H9 (cell line): Measurements from ENCODE around the gene MSH3. TPM values are rescaled to one million over a fixed set of nuclear protein-coding genes. Genes with fewer than 3 reads are reported as not detected.
A peak's percentile ranks its signal among the peaks of the same experiment; 100 is the strongest.

Source experiments
- DNase-seq: peaks from one replicate; pipeline ENCODE4 v3.0.0-alpha.2; 2017
- H2AFZ ChIP-seq: one replicate; pipeline ENCODE4 v1.6.1; 2013; ENCODE audit warnings: mild to moderate bottlenecking, low read length, control low read depth, moderate library complexity
- H2AK5ac ChIP-seq: 2 replicates; pipeline ENCODE4 v1.6.1; 2013; ENCODE audit warnings: low read length, control low read depth, mixed read lengths; ENCODE audit not compliant: insufficient read length
- H2BK120ac ChIP-seq: one replicate; pipeline ENCODE4 v1.6.1; 2013; ENCODE audit warnings: low read depth, mild to moderate bottlenecking, low read length, control low read depth, inconsistent platforms; ENCODE audit not compliant: poor library complexity, severe bottlenecking
- H2BK12ac ChIP-seq: 2 replicates; pipeline ENCODE4 v1.6.1; 2013; ENCODE audit warnings: low read length, control low read depth, mixed read lengths, low read depth; ENCODE audit not compliant: insufficient read length
- H2BK15ac ChIP-seq: 2 replicates; pipeline ENCODE4 v1.6.1; 2013; ENCODE audit warnings: low read depth, low read length, control low read depth
- H2BK20ac ChIP-seq: one replicate; pipeline ENCODE4 v1.6.1; 2013; ENCODE audit warnings: low read depth, mild to moderate bottlenecking, low read length, control low read depth, inconsistent platforms; ENCODE audit not compliant: poor library complexity, severe bottlenecking
- H2BK5ac ChIP-seq: 2 replicates; pipeline ENCODE4 v1.6.1; 2013; ENCODE audit warnings: low read length, control low read depth, mixed read lengths; ENCODE audit not compliant: insufficient read length
- H3K14ac ChIP-seq: 2 replicates; pipeline ENCODE4 v1.6.1; 2013; ENCODE audit warnings: low read length, control low read depth; ENCODE audit not compliant: insufficient read depth
- H3K18ac ChIP-seq: 2 replicates; pipeline ENCODE4 v1.6.1; 2013; ENCODE audit warnings: low read depth, mild to moderate bottlenecking, mixed read lengths, low read length, control low read depth; ENCODE audit not compliant: insufficient read length
- H3K23ac ChIP-seq: 2 replicates; pipeline ENCODE4 v1.6.1; 2013; ENCODE audit warnings: low read length, control low read depth, mixed read lengths, low read depth; ENCODE audit not compliant: insufficient read length
- H3K23me2 ChIP-seq: 2 replicates; pipeline ENCODE4 v1.6.1; 2013; ENCODE audit warnings: low read depth, mild to moderate bottlenecking, mixed read lengths, low read length, control low read depth; ENCODE audit not compliant: insufficient read length, poor library complexity, severe bottlenecking
- H3K27ac ChIP-seq: 2 replicates; pipeline ENCODE4 v1.5.1; 2013; ENCODE audit warnings: low read length, control low read depth, mixed read lengths, low read depth; ENCODE audit not compliant: insufficient read length
- H3K27me3 ChIP-seq: 2 replicates; pipeline ENCODE4 v1.6.1; 2013; ENCODE audit warnings: low read length, control low read depth, inconsistent platforms; ENCODE audit not compliant: insufficient read depth
- H3K4ac ChIP-seq: 2 replicates; pipeline ENCODE4 v1.6.1; 2013; ENCODE audit warnings: low read depth, mild to moderate bottlenecking, control low read depth, inconsistent platforms, low read length, moderate library complexity
- H3K4me1 ChIP-seq: 2 replicates; pipeline ENCODE4 v1.6.1; 2013; ENCODE audit warnings: low read length, control low read depth, inconsistent platforms; ENCODE audit not compliant: insufficient read depth
- H3K4me2 ChIP-seq: 2 replicates; pipeline ENCODE4 v1.6.1; 2013; ENCODE audit warnings: low read length, control low read depth, mixed read lengths; ENCODE audit not compliant: insufficient read length, insufficient read depth
- H3K56ac ChIP-seq: 2 replicates; pipeline ENCODE4 v1.6.1; 2013; ENCODE audit warnings: low read depth, mild to moderate bottlenecking, mixed read lengths, low read length, control low read depth; ENCODE audit not compliant: insufficient read length
- H3K79me1 ChIP-seq: 2 replicates; pipeline ENCODE4 v1.6.1; 2013; ENCODE audit warnings: low read depth, mild to moderate bottlenecking, moderate library complexity, low read length, control low read depth, inconsistent platforms; ENCODE audit not compliant: insufficient read depth, poor library complexity, severe bottlenecking
- H3K79me2 ChIP-seq: 2 replicates; pipeline ENCODE4 v1.6.1; 2013; ENCODE audit warnings: low read length, control low read depth, inconsistent platforms; ENCODE audit not compliant: insufficient read depth
- H3K9ac ChIP-seq: 2 replicates; pipeline ENCODE4 v1.6.1; 2013; ENCODE audit warnings: low read length, control low read depth, mixed read lengths; ENCODE audit not compliant: insufficient read length; ENCODE audit errors: extremely low read depth
- H3K9me3 ChIP-seq: one replicate; pipeline ENCODE4 v1.6.1; 2013; ENCODE audit warnings: low read depth, low read length, inconsistent platforms; ENCODE audit not compliant: control insufficient read depth
- H3T11ph ChIP-seq: one replicate; pipeline ENCODE4 v1.6.1; 2013; ENCODE audit warnings: mild to moderate bottlenecking, low read length, control low read depth, inconsistent platforms
- H4K20me1 ChIP-seq: one replicate; pipeline ENCODE4 v1.6.1; 2013; ENCODE audit not compliant: control insufficient read depth, insufficient read length, insufficient read depth
- H4K5ac ChIP-seq: 2 replicates; pipeline ENCODE4 v1.6.1; 2013; ENCODE audit warnings: low read depth, mild to moderate bottlenecking, mixed read lengths, low read length, control low read depth; ENCODE audit not compliant: insufficient read length
- H4K8ac ChIP-seq: replicated peaks from 2 replicates; pipeline ENCODE4 v1.6.1; 2013; ENCODE audit warnings: low read length, control low read depth, mixed read lengths, low read depth; ENCODE audit not compliant: insufficient read length
- H4K91ac ChIP-seq: 2 replicates; pipeline ENCODE4 v1.6.1; 2013; ENCODE audit warnings: low read depth, mild to moderate bottlenecking, moderate library complexity, mixed read lengths, low read length, control low read depth; ENCODE audit not compliant: insufficient read length
- H3K27ac Mint-ChIP-seq, 3 experiments: 2 replicates in 2 of 3; 3 replicates in 1 of 3; pipeline ENCODE4 v1.8.0; 2020 to 2021; ENCODE audit warnings: mixed read lengths in 3 of 3, mild to moderate bottlenecking in 1 of 3, moderate library complexity in 1 of 3
- H3K27me3 Mint-ChIP-seq: 2 replicates; pipeline ENCODE4 v1.8.0; 2021; ENCODE audit warnings: low read depth, mild to moderate bottlenecking, moderate library complexity, mixed read lengths
- H3K36me3 Mint-ChIP-seq, 3 experiments: 2 replicates in 2 of 3; 3 replicates in 1 of 3; pipeline ENCODE4 v1.8.0; 2020 to 2021; ENCODE audit warnings: low read depth in 3 of 3, mixed read lengths in 3 of 3; ENCODE audit not compliant: insufficient read depth in 1 of 3
- H3K4me1 Mint-ChIP-seq, 2 experiments: 2 replicates each; pipeline ENCODE4 v1.8.0; 2020; ENCODE audit warnings: mixed read lengths in 2 of 2
- H3K4me3 Mint-ChIP-seq, 2 experiments: 2 replicates in 1 of 2; 3 replicates in 1 of 2; pipeline ENCODE4 v1.8.0; 2020 to 2021; ENCODE audit warnings: mild to moderate bottlenecking in 2 of 2, mixed read lengths in 2 of 2, moderate library complexity in 1 of 2
- H3K9me3 Mint-ChIP-seq, 2 experiments: 2 replicates in 1 of 2; 3 replicates in 1 of 2; pipeline ENCODE4 v1.8.0; 2020; ENCODE audit warnings: mild to moderate bottlenecking in 2 of 2, mixed read lengths in 2 of 2, moderate library complexity in 1 of 2
- WGBS: extraction: QIAGEN DNeasy Blood & Tissue Kit; methylation state at CpG from one replicate; pipeline ENCODE4 v1.1.7; 2013; ENCODE audit warnings: missing lambda C conversion rate, low lambda C conversion rate, mixed read lengths; ENCODE audit not compliant: insufficient read length; ENCODE audit errors: extremely low coverage; 5-methylcytosine and 5-hydroxymethylcytosine counted together
- total RNA-seq: library from RNA; stranded (reverse); gene quantifications from 2 replicates; pipeline ENCODE4 v1.2.1, GENCODE V29; 2021
- TF ChIP-seq, protein P1 (sequence below): fragments of 200-600 bp; sonication (generic); conservative IDR thresholded peaks from 3 replicates; pipeline ENCODE4 v1.8.0; 2021; ENCODE audit warnings: antibody characterized with exemption, mild to moderate bottlenecking

MSH3 gene
- total RNA-seq, 1 experiment from 2014 or later = 17.3 TPM

DNA sequence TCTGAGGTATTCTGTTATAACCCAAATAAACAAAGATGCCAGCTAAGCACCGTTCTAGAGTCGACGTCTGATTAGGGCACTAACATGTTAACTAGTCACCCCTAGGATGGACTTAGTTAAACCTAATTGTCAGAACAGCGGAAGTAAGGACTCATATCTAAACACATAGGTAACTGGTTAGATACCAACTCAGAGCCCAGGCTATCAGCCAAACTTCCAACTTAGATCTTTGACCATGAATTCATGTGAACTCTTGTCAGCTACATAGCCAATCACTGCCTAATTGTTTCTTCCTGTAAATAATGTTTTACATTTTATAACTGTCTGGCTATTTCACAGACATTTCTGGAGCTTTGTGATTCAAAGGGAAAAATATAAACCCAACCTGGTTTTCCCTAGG, 84.6 kb downstream of the MSH3 start:
- Histone ChIP-seq H4K8ac (no peak overlapping the region), H3K79me1 (no peaks in the 10 kb centered on the region), H2AK5ac (no peak overlapping the region), H3K79me2 (no peaks in the 10 kb centered on the region), H2BK15ac (no peak overlapping the region), H3K9me3 (no peaks in the 10 kb centered on the region), H4K5ac (no peak overlapping the region), H2AFZ (no peak overlapping the region), H2BK12ac (no peak overlapping the region), H3K23ac (no peak overlapping the region), H2BK5ac (no peak overlapping the region), H3K18ac (no peak overlapping the region), H4K20me1 (peaks cover 2% of the 10 kb centered on the region), H3K27me3 (no peaks in the 10 kb centered on the region), H3K9ac (no peak overlapping the region), H3K4me1 (no peaks in the 10 kb centered on the region), H3K27ac (no peak overlapping the region), H2BK120ac (no peak overlapping the region), H3K23me2 (no peaks in the 10 kb centered on the region), H2BK20ac (no peak overlapping the region), H3K4ac (no peak overlapping the region), H3K56ac (no peak overlapping the region), H3T11ph (no peak overlapping the region), H3K14ac (no peak overlapping the region), H3K4me2 (no peak overlapping the region), H4K91ac (no peak overlapping the region)
- H3K4me3 Mint-ChIP-seq = no peak overlapping the region
- 0 out of 4 replicates have a peak, but pooled peaks cover 0 to 4% of the 10 kb centered on the region in 2 experiments for H3K4me1 Mint-ChIP-seq
- DNase-seq = no peak
- peaks cover 0 to 12% (median 7%) of the 10 kb centered on the region in 3 experiments; a peak in 4 of 7 replicates for H3K36me3 Mint-ChIP-seq
- WGBS = no CpG with 5 or more reads among the region's 4 CpGs
- TF ChIP-seq, protein P1, sequence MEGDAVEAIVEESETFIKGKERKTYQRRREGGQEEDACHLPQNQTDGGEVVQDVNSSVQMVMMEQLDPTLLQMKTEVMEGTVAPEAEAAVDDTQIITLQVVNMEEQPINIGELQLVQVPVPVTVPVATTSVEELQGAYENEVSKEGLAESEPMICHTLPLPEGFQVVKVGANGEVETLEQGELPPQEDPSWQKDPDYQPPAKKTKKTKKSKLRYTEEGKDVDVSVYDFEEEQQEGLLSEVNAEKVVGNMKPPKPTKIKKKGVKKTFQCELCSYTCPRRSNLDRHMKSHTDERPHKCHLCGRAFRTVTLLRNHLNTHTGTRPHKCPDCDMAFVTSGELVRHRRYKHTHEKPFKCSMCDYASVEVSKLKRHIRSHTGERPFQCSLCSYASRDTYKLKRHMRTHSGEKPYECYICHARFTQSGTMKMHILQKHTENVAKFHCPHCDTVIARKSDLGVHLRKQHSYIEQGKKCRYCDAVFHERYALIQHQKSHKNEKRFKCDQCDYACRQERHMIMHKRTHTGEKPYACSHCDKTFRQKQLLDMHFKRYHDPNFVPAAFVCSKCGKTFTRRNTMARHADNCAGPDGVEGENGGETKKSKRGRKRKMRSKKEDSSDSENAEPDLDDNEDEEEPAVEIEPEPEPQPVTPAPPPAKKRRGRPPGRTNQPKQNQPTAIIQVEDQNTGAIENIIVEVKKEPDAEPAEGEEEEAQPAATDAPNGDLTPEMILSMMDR = no peak
- no peaks in the 10 kb centered on the region for H3K27me3 Mint-ChIP-seq
- 0 out of 7 replicates have a peak overlapping the region, but pooled peaks of 1 of the 3 experiments have one; percentile 58 for H3K27ac Mint-ChIP-seq
- H3K9me3 Mint-ChIP-seq = no peaks in the 10 kb centered on the region
